IgD-negative memory B cell (primary cell): Measurements from ENCODE around the gene DOCK6. TPM values are rescaled to one million over a fixed set of nuclear protein-coding genes. Genes with fewer than 3 reads are reported as not detected.

Experiments used
- H3K27ac Mint-ChIP-seq, 3 donors: one replicate each; pipeline ENCODE4 v1.8.0; 2020 to 2022; ENCODE audit warnings: mild to moderate bottlenecking in 3 of 3, mixed read lengths in 3 of 3, moderate library complexity in 1 of 3
- H3K27me3 Mint-ChIP-seq: one replicate; pipeline ENCODE4 v1.8.0; 2021; ENCODE audit warnings: mixed read lengths
- H3K36me3 Mint-ChIP-seq: one replicate; pipeline ENCODE4 v1.8.0; 2020; ENCODE audit warnings: mild to moderate bottlenecking, mixed read lengths
- H3K4me1 Mint-ChIP-seq, 3 donors: one replicate each; pipeline ENCODE4 v1.8.0; 2020 to 2022; ENCODE audit warnings: mixed read lengths in 3 of 3, mild to moderate bottlenecking in 1 of 3
- H3K4me3 Mint-ChIP-seq, 4 donors: one replicate each; pipeline ENCODE4 v1.8.0; 2020 to 2022; ENCODE audit warnings: mild to moderate bottlenecking in 4 of 4, mixed read lengths in 4 of 4, moderate library complexity in 3 of 4
- H3K9me3 Mint-ChIP-seq, 3 donors: one replicate each; pipeline ENCODE4 v1.8.0; 2020 to 2021; ENCODE audit warnings: mixed read lengths in 3 of 3, mild to moderate bottlenecking in 1 of 3
- polyA plus RNA-seq: library from polyadenylated mRNA; unstranded; fragments of 300-500 nt; fragmentation: Illumina TruSeq; gene quantifications from one replicate; pipeline ENCODE4 v1.2.3, GENCODE V29; 2021

DOCK6 gene
- polyA plus RNA-seq, 1 donor from 2014 or later, result 1.6 TPM

GRCh38 chr19:11204943-11205349 is 57.4 kb downstream of the DOCK6 start:
- Mint-ChIP-seq H3K9me3 (no peaks in the 10 kb centered on the region), H3K27ac (no peak overlapping the region)

DNA sequence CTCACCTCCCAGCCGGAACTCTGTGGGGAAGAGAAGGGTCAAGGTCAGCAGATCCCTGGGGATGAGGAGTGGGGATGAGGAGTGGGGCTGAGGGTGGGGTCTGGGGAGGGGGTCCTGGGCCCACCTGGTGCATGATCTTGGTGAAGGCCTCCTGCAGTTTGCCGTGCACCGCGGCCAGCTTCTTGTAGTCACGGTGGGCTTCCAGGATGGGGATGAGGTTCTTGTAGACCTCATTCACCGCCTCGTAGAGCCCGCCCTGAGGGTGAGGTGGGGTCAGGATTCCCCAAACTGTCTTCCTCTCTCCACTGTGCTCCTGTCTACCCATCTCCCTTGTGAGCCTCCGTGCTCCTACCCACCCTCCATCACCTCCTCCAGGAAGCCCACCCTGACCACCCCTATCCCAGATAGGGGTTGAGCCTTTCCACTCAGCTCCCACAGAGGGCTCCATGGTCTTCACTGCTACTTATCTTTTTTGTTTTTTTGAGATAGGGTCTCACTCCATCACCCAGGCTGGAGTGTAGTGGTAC is 58.2 kb downstream of the DOCK6 start:
- H3K27ac Mint-ChIP-seq, result no peak overlapping the region
- no peaks in the 10 kb centered on the region for H3K36me3 Mint-ChIP-seq
- H3K4me1 Mint-ChIP-seq, result peaks cover 5 to 8% (median 5%) of the 10 kb centered on the region in 3 donors
- no peaks in the 10 kb centered on the region for H3K9me3 Mint-ChIP-seq
- peaks cover 6% of the 10 kb centered on the region for H3K27me3 Mint-ChIP-seq
- H3K4me3 Mint-ChIP-seq, result no peak overlapping the region

More at GRCh38 chr19:11204943-11205349, 57.4 kb downstream of the DOCK6 start:
- H3K36me3 Mint-ChIP-seq, result no peaks in the 10 kb centered on the region
- H3K4me3 Mint-ChIP-seq, result no peak overlapping the region
- H3K4me1 Mint-ChIP-seq, result peaks cover 5 to 8% (median 5%) of the 10 kb centered on the region in 3 donors
- peaks cover 6% of the 10 kb centered on the region for H3K27me3 Mint-ChIP-seq

DNA sequence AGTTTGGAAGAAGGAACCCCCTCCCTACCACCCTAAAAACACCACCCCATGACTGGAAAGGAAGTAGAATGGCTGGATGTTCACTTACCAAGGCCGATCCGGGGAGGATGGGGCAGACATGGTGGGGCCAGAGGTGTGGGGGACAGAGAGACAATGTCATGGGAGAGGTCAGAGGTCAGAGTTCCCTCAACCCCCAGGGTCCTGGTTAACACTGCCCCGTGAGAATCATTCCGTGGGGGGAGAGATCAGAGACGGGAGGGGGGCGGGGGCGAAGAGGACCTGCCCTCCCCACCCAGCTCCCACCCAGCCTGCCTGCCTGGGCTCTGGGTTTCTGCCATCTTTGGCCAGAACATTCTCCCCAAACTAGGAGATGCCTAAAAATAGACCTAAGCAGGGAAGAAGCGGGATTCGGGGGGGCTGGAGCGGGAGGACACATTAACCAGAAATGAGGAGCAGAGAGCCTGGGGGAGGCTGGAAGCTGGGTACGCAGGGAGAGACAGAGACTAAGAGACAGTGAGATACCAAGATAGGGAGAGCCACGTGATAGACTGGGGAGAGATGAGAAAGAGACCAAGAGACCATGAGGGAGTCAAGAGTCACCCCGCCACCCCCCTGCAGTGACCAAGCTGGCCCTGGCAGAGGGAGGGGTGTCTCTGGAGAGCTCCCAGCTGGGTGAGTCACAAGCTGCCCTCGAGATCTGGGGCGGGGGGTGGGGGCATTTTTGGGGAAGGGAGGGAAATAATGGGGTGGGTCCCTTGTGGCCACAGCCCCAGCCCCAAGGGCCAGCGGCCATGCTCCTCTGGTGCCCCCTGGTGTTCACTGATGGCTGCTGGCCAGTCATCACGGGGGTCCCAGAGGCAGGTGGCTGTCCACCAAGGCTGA is 58.9 kb downstream of the DOCK6 start:
- peaks cover 6% of the 10 kb centered on the region for H3K27me3 Mint-ChIP-seq
- no peaks in the 10 kb centered on the region for H3K36me3 Mint-ChIP-seq
- H3K9me3 Mint-ChIP-seq, result no peaks in the 10 kb centered on the region
- H3K4me3 Mint-ChIP-seq, result no peak overlapping the region
- H3K27ac Mint-ChIP-seq, result no peak overlapping the region
- H3K4me1 Mint-ChIP-seq, result peaks cover 5 to 8% (median 5%) of the 10 kb centered on the region in 3 donors

DNA sequence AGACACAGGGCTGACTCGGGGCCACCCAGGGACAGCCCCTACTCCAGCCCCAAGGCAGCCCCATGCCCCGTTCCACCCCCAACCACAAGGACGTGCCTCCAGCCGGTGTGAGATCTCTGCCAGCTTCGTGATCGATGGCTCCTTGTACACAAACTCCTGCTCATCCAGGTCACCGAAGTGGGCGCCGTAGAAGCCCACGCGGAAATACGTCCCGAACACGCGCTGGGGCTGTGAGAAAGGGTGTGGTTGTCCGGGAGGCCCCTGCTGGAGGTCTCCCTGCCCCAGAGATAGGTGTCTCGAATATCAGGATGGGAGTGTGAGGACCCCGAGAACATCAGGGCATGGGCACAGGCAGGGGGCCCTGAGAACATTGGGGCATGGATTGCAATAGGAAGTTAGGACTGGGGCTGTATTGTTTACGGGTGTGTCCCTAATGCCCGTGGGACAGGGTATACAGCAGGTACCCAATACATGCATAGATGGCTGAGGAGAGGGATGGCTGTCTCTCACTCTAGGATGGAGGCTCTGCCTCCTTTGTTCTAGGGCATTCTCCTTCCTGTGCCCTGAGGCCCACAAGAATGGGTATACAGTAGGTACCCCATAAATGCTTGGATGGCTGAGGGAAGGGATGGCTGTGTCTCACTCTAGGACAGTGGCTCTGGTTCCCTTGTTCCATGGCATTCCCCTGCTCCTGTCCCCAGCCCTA is 59.7 kb downstream of the DOCK6 start:
- H3K9me3 Mint-ChIP-seq, result no peaks in the 10 kb centered on the region
- H3K4me1 Mint-ChIP-seq, result peaks cover 5 to 8% (median 7%) of the 10 kb centered on the region in 3 donors
- peaks cover 8% of the 10 kb centered on the region for H3K27me3 Mint-ChIP-seq
- no peak overlapping the region for H3K4me3 Mint-ChIP-seq
- H3K36me3 Mint-ChIP-seq, result no peaks in the 10 kb centered on the region
- H3K27ac Mint-ChIP-seq, result no peak overlapping the region

DNA sequence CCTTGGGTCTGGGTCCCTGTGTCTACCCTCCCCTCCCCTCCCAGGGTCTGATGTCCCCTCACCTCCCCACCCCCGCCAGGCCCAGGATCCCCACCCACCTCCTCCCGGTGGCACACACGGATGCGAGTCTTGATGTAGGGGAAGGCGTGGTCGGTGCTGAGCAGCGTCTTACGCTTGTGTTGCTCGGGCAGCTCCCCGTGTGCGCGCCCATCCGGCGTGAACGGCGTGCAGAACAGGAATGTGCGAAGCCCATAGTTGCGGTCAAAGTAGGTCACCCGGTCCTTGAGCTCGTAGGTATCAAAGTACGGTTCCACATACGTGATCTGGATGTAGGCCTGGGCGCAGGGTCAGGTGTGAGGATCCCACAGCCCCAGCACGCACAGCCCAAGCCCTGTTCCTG is 60.5 kb downstream of the DOCK6 start:
- Mint-ChIP-seq H3K4me1 (peaks cover 5 to 8% (median 7%) of the 10 kb centered on the region in 3 donors), H3K9me3 (no peaks in the 10 kb centered on the region), H3K27ac (no peak overlapping the region), H3K36me3 (no peaks in the 10 kb centered on the region), H3K4me3 (peak overlapping the region in 1 of 4 donors; percentile 23), H3K27me3 (peaks cover 8% of the 10 kb centered on the region)

DNA sequence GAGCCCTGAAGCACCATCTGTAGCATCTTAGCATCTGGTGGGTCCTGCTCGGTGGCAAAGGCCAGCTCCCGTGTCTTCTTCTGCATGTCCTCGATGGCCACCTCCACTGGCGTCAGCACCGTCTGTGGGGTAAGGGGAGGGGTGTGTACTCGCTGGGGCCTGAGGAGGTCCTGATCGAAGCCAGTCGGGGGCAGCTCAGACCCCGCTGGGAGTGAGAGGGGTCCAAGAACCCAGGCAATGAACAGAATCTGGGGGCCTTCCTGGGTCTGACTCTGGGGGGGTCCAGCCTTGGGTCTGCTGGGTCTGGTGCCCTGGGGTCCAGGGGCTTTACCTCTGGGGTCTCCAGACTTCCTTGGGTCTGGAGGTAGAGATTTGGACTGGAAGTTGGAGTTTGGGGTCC is 61.4 kb downstream of the DOCK6 start:
- Mint-ChIP-seq H3K9me3 (no peaks in the 10 kb centered on the region), H3K27me3 (peaks cover 15% of the 10 kb centered on the region), H3K27ac (no peak overlapping the region), H3K4me3 (no peak overlapping the region), H3K4me1 (peaks cover 3 to 10% (median 4%) of the 10 kb centered on the region in 3 donors), H3K36me3 (no peaks in the 10 kb centered on the region)

DNA sequence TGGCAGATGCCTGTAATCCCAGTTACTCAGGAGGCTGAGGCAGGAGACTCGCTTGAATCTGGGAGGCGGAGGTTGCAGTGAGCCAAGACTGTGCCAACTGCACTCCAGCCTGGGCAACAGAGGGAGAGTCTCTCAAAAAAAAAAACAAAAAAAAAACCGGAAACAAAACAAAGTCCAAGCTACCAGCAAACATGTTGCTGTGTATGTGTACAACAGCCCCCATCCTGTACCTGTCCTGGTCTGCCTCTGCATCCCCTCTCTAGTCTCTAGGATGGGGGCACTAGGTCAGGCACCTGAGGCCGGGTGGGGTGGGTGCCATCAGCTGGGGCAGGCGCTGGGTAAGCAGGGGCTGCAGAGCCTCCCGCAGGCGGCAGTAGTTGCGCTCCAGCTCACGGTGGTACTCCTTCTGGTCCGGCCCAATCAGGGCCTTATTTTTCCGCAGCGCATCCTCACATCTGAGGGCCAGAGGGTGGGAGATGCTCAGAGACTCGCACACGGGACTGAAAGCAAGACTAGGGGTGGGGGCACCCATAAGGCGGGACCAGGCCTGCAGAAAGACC is 62.2 kb downstream of the DOCK6 start:
- no peaks in the 10 kb centered on the region for H3K36me3 Mint-ChIP-seq
- H3K9me3 Mint-ChIP-seq, result no peaks in the 10 kb centered on the region
- H3K4me1 Mint-ChIP-seq, result peaks cover 0 to 8% (median 4%) of the 10 kb centered on the region in 3 donors
- no peak overlapping the region for H3K27ac Mint-ChIP-seq
- peak overlapping the region in 1 of 4 donors; percentile 23 for H3K4me3 Mint-ChIP-seq
- peaks cover 21% of the 10 kb centered on the region for H3K27me3 Mint-ChIP-seq

DNA sequence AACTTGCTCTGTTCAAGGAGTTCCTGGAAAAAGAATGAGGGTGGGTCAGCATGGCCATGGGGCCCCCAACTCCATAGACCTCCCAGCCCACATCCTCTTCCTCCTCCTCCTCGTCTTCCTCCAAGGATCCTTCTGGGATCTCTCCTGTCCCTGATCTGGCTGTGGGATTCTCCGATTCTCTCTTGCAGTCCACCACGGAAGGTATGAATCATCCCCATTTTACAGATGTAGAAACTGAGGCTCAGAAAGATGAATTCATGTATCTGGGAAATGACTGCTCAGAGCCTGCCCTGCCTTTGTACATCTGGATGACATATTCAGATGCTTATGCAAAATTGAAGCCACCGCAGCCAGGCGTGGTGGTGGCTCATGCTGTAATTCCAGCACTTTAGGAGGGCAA is 62.8 kb downstream of the DOCK6 start:
- Mint-ChIP-seq H3K9me3 (no peaks in the 10 kb centered on the region), H3K36me3 (no peaks in the 10 kb centered on the region), H3K4me3 (peak overlapping the region in 3 of 4 donors; percentile 17 to 25 (median 23)), H3K27ac (no peak overlapping the region), H3K4me1 (peaks cover 0 to 5% (median 4%) of the 10 kb centered on the region in 3 donors), H3K27me3 (peaks cover 24% of the 10 kb centered on the region)

- H3K27ac Mint-ChIP-seq, result no peak overlapping the region
Measured at GRCh38 chr19:11198769-11199424, 63.4 kb downstream of the DOCK6 start.

GRCh38 chr19:11198175-11198534 is 64.2 kb downstream of the DOCK6 start:
- peaks cover 25% of the 10 kb centered on the region for H3K27me3 Mint-ChIP-seq
- H3K27ac Mint-ChIP-seq, result no peak overlapping the region
- H3K4me1 Mint-ChIP-seq, result peaks cover 0 to 5% (median 4%) of the 10 kb centered on the region in 3 donors
- H3K9me3 Mint-ChIP-seq, result no peaks in the 10 kb centered on the region
- H3K36me3 Mint-ChIP-seq, result no peaks in the 10 kb centered on the region
- peak overlapping the region; percentile 51 to 87 (median 76) for H3K4me3 Mint-ChIP-seq

More at GRCh38 chr19:11198769-11199424, 63.4 kb downstream of the DOCK6 start:
- Mint-ChIP-seq H3K4me1 (peaks cover 0 to 5% (median 4%) of the 10 kb centered on the region in 3 donors), H3K36me3 (no peaks in the 10 kb centered on the region), H3K4me3 (peak overlapping the region in 1 of 4 donors; percentile 39), H3K27me3 (peaks cover 23% of the 10 kb centered on the region), H3K9me3 (no peaks in the 10 kb centered on the region)

- Mint-ChIP-seq H3K36me3 (no peaks in the 10 kb centered on the region), H3K27ac (peak within 1 kb of the TSS in 1 of 3 donors; percentile 65), H3K4me1 (peaks cover 0 to 5% (median 4%) of the 10 kb centered on the region in 3 donors), H3K9me3 (no peaks in the 10 kb centered on the region), H3K27me3 (peaks cover 25% of the 10 kb centered on the region), H3K4me3 (peak within 1 kb of the TSS; percentile 62 to 87 (median 76))
Measured at GRCh38 chr19:11197291-11198174, 64.8 kb downstream of the DOCK6 start, which contains the start of gene KANK2. KANK2 (minus strand) TSS chr19:11197545; CDS start chr19:11194511, 3,034 bp downstream.

DNA sequence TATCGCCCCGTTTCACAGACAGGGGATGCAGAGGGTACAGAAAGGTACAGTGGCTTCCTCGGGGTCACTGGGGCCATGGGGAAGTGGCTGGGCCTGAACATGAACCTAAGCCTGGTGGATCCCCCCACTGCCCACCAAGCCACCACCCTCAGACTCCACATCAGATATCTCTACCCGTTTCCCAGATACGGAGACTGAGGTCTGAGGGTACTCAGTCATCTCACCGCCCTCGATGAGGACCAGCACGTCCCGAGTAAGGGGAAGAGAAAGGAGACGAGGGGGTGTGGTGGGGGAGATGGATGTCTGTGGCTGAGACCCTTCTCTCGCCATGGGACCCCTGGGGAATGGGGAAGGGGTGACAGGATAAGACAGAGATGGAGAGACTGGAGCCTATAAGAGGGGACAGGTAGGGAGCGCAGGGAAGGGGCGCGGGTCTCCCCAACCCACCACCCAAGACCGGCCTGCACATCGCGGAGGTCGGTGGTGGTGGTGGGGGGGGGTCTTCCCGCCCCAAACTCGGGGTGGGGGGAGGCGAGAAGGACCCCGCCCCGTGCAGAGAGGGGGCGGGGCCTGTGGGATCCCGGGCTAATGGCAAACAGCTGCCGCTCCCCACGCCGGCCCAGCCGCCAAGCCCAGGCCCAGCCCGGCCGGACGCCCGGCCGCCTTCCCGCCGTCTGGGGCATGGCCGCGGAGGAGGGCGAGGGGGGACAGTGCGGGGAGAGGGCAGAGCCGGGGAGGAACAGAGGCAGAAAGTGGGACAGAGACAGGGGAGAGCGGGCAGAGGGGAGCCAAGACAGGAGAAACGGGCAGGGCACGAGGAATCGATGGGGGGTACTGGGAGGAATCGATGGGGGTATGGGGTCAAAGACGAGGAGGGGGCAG is 65.7 kb downstream of the DOCK6 start:
- H3K9me3 Mint-ChIP-seq, result no peaks in the 10 kb centered on the region
- H3K27me3 Mint-ChIP-seq, result peaks cover 27% of the 10 kb centered on the region
- H3K27ac Mint-ChIP-seq, result peak overlapping the region in 1 of 3 donors; percentile 65
- H3K36me3 Mint-ChIP-seq, result no peaks in the 10 kb centered on the region
- H3K4me1 Mint-ChIP-seq, result peaks cover 0 to 5% (median 4%) of the 10 kb centered on the region in 3 donors
- peak overlapping the region; percentile 62 to 66 (median 64) for H3K4me3 Mint-ChIP-seq

- H3K9me3 Mint-ChIP-seq, result no peaks in the 10 kb centered on the region
- peaks cover 0 to 5% (median 4%) of the 10 kb centered on the region in 3 donors for H3K4me1 Mint-ChIP-seq
Measured at GRCh38 chr19:11195681-11196080, 66.6 kb downstream of the DOCK6 start.

More at GRCh38 chr19:11195681-11196080, 66.6 kb downstream of the DOCK6 start:
- Mint-ChIP-seq H3K27ac (no peak overlapping the region), H3K4me3 (peak overlapping the region in 2 of 4 donors; percentile 62 to 82), H3K27me3 (peaks cover 27% of the 10 kb centered on the region), H3K36me3 (no peaks in the 10 kb centered on the region)
